ENCODE data around the gene SLC4A8.

Gene SLC4A8

GRCh38 chr12:51382173-51382572 lies 42.5 kb upstream of the SLC4A8 start:
- H3K4me3 ChIP-seq (ENCODE audit: low read depth, low read length) = no peak overlapping the region
- DNase-seq (ENCODE audit: low read depth) = no peak
- TF ChIP-seq, protein P1, sequence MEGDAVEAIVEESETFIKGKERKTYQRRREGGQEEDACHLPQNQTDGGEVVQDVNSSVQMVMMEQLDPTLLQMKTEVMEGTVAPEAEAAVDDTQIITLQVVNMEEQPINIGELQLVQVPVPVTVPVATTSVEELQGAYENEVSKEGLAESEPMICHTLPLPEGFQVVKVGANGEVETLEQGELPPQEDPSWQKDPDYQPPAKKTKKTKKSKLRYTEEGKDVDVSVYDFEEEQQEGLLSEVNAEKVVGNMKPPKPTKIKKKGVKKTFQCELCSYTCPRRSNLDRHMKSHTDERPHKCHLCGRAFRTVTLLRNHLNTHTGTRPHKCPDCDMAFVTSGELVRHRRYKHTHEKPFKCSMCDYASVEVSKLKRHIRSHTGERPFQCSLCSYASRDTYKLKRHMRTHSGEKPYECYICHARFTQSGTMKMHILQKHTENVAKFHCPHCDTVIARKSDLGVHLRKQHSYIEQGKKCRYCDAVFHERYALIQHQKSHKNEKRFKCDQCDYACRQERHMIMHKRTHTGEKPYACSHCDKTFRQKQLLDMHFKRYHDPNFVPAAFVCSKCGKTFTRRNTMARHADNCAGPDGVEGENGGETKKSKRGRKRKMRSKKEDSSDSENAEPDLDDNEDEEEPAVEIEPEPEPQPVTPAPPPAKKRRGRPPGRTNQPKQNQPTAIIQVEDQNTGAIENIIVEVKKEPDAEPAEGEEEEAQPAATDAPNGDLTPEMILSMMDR (IDR thresholded peaks at IDR 0.05; ENCODE audit: insufficient read depth, low read depth, low read length, missing control alignments) = no peak

GRCh38 chr12:51383269-51383905 lies 41.2 kb upstream of the SLC4A8 start:
- peak; percentile 15 for DNase-seq (ENCODE audit: low read depth)
- no peak overlapping the region for H3K4me3 ChIP-seq (ENCODE audit: low read depth, low read length)
- TF ChIP-seq, protein P1 (IDR thresholded peaks at IDR 0.05; ENCODE audit: insufficient read depth, low read depth, low read length, missing control alignments) = no peak

DNA sequence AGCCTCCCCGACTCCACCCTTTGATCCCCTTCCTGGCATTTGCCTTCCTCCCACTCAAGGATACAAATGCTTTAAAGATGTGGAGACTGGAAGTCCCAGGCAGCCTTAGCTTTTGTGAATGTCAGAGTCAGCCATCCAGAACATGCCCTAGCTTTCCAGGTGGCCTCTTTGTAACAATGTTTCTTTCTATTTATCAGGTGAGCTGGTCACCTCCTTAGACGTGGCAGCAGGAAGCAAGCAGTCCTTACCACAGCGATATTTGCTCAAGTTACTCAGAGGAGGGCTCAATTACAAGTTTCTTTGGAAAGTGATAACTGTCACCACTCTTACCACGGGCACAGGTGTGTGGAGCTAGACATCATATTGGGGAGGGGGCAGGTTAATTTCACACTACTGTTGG lies 38.3 kb upstream of the SLC4A8 start:
- TF ChIP-seq, protein P1 (IDR thresholded peaks at IDR 0.05; ENCODE audit: insufficient read depth, low read depth, low read length, missing control alignments) = no peak
- H3K4me3 ChIP-seq (ENCODE audit: low read depth, low read length) = no peak overlapping the region
- DNase-seq (ENCODE audit: low read depth) = no peak

GRCh38 chr12:51388069-51388799 lies 36.4 kb upstream of the SLC4A8 start:
- DNase-seq (ENCODE audit: low read depth) = peak; percentile 17
- no peak overlapping the region for H3K4me3 ChIP-seq (ENCODE audit: low read depth, low read length)

DNA sequence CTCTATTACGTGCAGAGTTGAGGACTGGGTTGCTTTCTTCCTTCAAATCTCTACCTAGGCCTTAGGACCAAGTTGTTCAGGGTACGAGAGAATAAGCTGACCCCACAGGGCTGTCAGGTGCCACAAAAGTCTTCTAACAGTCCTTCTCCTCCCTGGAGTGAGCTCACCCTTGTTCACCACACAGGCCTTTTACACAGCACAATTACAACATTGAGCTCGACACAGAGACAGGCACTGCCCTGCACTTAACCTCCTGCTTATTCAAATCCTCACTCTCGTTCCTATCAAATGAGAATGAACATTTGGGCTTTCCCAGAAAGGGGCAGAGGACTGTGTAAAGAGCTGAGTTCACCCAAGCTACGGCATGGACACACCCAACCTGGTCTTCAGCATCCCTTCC lies 35.8 kb upstream of the SLC4A8 start:
- H3K4me3 ChIP-seq (ENCODE audit: low read depth, low read length) = no peak overlapping the region
- DNase-seq (ENCODE audit: low read depth) = peak; percentile 15
- TF ChIP-seq, protein P1 (IDR thresholded peaks at IDR 0.05; ENCODE audit: insufficient read depth, low read depth, low read length, missing control alignments) = no peak

More at GRCh38 chr12:51388069-51388799, 36.4 kb upstream of the SLC4A8 start:
- TF ChIP-seq, protein P1 (IDR thresholded peaks at IDR 0.05; ENCODE audit: insufficient read depth, low read depth, low read length, missing control alignments) = no peak

DNA sequence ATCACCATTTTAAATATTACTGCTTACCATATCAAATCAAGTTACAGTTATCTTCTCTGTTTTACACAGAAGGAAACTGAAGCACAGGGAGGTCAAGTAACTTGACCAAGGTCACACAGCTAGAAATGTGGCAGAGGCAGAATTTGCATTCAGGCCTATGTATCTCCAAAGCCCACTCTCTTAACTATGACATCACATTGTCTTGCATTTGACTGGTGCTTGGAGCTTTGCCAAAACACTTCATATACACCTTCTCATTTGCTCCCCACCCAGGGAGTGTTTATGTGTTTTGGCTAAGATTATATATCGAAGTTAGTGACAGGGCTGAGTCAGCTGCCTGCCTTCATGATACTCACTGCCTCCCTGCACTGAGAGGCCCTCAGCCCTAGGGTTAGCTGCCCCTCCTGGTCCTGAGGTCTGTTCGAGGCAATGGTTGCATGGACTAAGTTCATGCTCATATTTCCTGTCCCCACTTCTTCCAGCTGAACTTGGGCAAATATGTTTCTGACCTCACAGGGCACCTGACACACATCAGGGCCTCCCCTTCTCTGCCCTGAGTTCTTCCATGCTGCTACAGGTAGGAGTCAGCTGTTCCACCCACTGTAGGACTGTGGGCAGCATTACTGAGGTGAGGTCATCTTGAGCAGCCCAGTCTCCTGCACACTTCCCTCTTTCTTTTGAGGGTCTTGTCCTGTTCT lies 35.2 kb upstream of the SLC4A8 start:
- peak; percentile 33 for DNase-seq (ENCODE audit: low read depth)
- TF ChIP-seq, protein P1 (IDR thresholded peaks at IDR 0.05; ENCODE audit: insufficient read depth, low read depth, low read length, missing control alignments) = no peak
- no peak overlapping the region for H3K4me3 ChIP-seq (ENCODE audit: low read depth, low read length)
